GM12864 (cell line): ENCODE data around the gene RHOBTB1.
A peak's percentile ranks its signal among the peaks of the same experiment; 100 is the strongest.

Experiments used
- DNase-seq: peaks from one replicate; pipeline ENCODE4 v3.0.0-alpha.2; 2011; ENCODE audit warnings: low read depth
- H3K4me3 ChIP-seq: 2 replicates; pipeline ENCODE4 v1.5.1; 2011; ENCODE audit warnings: mild to moderate bottlenecking, low read depth, low read length, control low read depth
- TF ChIP-seq, protein P1 (sequence below): IDR thresholded peaks from 2 replicates; pipeline ENCODE4 v1.5.1; 2011; ENCODE audit warnings: low read depth, mild to moderate bottlenecking, moderate library complexity, low read length, control low read depth, inconsistent platforms; ENCODE audit errors: missing control alignments

Gene RHOBTB1

DNA sequence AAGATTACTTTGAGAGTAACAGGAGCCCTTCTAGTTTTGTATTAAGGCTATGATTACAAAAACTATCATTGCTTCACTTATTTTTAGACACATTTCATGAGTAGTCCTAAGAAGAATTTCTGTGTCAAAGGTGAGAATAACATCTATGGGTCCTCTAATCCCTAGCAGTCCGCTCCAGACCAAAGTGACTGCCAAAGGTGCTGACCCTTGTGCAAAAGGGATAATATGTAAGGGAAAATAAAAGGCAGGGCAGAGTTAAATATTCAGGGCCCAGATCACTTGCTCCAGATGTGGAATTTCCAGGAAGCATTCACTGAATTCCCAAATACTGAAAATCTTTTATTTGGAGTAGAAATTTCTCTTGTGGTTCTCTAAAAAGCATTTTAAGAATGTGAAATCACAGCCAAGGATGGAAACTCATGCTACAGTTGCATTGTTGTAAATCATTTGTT is 29.3 kb downstream of the RHOBTB1 start:
- DNase-seq, result no peak
- H3K4me3 ChIP-seq, result no peak overlapping the region
- TF ChIP-seq, protein P1, sequence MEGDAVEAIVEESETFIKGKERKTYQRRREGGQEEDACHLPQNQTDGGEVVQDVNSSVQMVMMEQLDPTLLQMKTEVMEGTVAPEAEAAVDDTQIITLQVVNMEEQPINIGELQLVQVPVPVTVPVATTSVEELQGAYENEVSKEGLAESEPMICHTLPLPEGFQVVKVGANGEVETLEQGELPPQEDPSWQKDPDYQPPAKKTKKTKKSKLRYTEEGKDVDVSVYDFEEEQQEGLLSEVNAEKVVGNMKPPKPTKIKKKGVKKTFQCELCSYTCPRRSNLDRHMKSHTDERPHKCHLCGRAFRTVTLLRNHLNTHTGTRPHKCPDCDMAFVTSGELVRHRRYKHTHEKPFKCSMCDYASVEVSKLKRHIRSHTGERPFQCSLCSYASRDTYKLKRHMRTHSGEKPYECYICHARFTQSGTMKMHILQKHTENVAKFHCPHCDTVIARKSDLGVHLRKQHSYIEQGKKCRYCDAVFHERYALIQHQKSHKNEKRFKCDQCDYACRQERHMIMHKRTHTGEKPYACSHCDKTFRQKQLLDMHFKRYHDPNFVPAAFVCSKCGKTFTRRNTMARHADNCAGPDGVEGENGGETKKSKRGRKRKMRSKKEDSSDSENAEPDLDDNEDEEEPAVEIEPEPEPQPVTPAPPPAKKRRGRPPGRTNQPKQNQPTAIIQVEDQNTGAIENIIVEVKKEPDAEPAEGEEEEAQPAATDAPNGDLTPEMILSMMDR, result no peak

DNA sequence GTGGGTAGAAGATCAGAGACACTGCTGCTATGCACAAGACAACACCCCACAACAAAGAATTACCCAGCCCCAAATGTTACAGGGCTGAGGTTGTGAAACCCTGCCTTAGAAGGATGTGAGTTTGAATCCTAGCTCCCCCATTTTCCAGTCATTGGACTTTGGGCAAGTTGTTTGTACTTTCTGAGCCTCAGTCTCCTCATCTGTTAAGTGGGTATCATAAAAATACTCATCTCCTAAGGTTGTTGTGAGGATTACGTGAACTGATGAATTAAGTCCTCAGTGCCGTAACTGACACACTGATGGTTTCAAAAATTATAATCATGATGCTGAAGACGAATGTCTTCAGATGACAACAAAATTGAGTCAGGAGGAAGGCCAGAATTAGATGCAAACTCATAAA is 30.3 kb downstream of the RHOBTB1 start:
- TF ChIP-seq, protein P1, result no peak

DNA sequence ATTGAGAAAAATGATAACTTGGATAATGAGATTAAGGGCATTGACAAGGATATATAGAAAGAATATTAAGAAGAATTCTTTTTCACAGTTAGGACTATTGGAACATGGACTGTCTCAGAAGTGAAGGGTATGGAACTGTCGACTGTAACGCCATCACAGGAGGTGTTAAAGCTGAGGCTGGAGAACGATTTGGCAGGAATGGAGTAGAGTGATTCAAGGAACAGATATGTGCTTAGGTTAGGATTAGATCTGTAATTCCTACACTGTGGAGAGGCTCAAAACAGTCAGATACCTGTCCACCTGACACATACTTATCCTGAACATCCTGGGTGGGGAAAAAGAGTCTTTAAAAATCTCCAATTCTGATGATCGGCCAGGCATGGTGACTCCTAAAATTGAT is 30.9 kb downstream of the RHOBTB1 start:
- TF ChIP-seq, protein P1, result no peak
- H3K4me3 ChIP-seq, result no peak overlapping the region
- DNase-seq, result no peak

More for the DNA sequence above, 30.3 kb downstream of the RHOBTB1 start:
- no peak overlapping the region for H3K4me3 ChIP-seq
- DNase-seq, result no peak

DNA sequence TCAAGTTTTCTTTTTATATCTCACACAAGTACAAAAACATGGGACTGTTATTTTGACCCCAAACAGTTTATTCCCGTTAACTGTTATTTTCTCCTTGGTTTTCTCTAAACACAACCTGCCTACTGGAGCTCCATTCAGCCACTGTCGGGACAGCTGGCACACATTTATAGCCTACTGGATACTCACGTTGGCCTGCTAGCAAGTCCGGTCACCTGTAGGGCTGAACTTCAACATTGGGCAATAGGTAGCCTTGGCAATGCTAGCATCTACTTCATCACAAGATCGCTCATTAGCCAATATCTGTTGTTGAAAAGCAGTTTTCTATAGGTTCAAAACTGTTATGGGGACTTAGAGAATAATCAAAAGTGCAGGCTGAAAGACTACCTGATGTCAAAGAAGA is 32.3 kb downstream of the RHOBTB1 start:
- TF ChIP-seq, protein P1, result no peak
- DNase-seq, result no peak
- no peak overlapping the region for H3K4me3 ChIP-seq

DNA sequence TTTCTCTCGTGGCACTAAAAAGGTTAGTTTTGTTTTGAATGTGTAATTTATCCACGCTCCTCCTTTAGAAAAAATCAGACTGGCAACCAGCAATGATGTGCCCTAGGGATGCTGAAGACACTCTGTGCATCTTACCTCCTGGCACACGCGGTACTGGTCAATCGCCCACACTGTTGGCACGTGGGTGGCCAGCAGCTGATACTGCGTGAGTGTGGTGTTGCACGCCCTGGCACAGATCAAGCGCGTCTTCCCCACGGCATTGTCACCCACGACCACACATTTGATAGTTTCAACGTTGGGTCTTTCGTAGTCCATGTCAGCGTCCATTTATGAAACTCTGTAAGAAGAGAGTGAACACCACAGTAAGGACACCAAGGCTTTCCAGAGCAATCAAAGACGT is 32.8 kb downstream of the RHOBTB1 start:
- TF ChIP-seq, protein P1, result no peak
- H3K4me3 ChIP-seq, result no peak overlapping the region
- DNase-seq, result no peak

DNA sequence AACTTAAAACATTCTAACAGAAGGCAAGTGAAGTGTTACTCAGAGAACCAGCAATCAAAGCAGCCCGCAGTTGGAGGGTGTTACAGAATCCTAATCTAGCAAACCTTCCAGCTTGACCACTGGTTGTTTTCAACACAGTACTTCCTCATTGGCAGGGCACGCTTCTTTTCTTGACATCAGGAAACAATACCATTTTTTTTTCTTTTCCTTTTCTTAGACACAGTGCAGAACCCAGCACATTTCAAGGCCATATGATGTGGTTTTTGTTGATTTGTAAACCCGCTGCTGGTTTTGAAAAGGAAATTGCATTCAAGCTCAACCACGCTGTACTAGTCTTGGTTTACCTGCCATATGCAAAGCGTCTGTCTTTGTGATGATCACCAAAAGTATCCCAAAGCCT is 33.4 kb downstream of the RHOBTB1 start:
- no peak overlapping the region for H3K4me3 ChIP-seq
- TF ChIP-seq, protein P1, result no peak
- DNase-seq, result peak; percentile 3

DNA sequence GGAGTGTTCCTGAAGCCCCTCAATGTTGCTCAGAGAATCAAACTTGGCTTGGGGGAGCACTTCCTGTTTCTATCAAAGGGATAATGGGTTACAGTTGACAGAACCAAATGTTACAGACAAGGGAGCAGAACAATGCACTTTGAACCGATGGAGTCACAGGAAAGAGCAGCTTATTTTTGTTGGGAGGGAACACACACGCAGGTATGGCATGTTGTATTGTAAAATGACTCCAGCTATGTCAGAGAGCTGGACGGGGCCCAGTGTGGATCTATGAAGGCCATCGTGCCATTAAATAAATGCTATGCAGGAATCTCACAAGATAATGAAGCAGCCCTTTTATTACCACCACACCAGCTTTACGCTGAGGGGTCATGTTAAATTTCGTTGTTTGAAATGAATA is 35.1 kb downstream of the RHOBTB1 start:
- TF ChIP-seq, protein P1, result no peak
- H3K4me3 ChIP-seq, result no peak overlapping the region
- DNase-seq, result no peak
